Caco-2 (cell line): ENCODE results near the gene ZNF554. TPM values are rescaled to one million over a fixed set of nuclear protein-coding genes. Genes with fewer than 3 reads are reported as not detected.

Source experiments
- BruUV-seq: library from RNA; stranded (reverse); fragments of 400-500 nt; replicated peaks from 2 replicates; lab custom pipeline; 2021; lab: Mats Ljungman, UMichigan
- CTCF ChIA-PET: fragments of 300-600 bp; sonication (Branson Sonifier 250); formaldehyde crosslinking; loops from one replicate; lab custom pipeline; 2022; ENCODE audit warnings: antibody characterized with exemption; lab: Charles Lee
- POLR2A ChIA-PET: fragments of 300-600 bp; sonication (Branson Sonifier 250); formaldehyde crosslinking; loops from one replicate; lab custom pipeline; 2022; ENCODE audit warnings: antibody characterized with exemption; lab: Charles Lee
- DNase-seq, 2 experiments: peaks; one replicate each; pipeline versions ENCODE4 v3.0.0 to v3.0.0-alpha.2; 2020 to 2022
- H3K27me3 ChIP-seq: replicated peaks from 2 replicates; pipeline ENCODE4 v1.6.0; 2011; ENCODE audit warnings: low read length; ENCODE audit not compliant: control insufficient read depth, insufficient read depth
- H3K36me3 ChIP-seq: 2 replicates; pipeline ENCODE4 v1.5.1; 2011; ENCODE audit warnings: low read length; ENCODE audit not compliant: control insufficient read depth, insufficient read depth
- H3K4me1 ChIP-seq: fragments of 250-450 bp; sonication (Bioruptor Pico); 2 replicates; pipeline ENCODE4 v1.5.1; 2020; ENCODE audit warnings: mild to moderate bottlenecking
- H3K4me3 ChIP-seq: 2 replicates; pipeline ENCODE4 v1.5.1; 2011; ENCODE audit warnings: low read depth, mild to moderate bottlenecking, control low read depth, low read length
- H3K9me3 ChIP-seq: fragments of 250-450 bp; sonication (Bioruptor Pico); 2 replicates; pipeline ENCODE4 v1.5.1; 2020; ENCODE audit warnings: mild to moderate bottlenecking, moderate library complexity
- H3K27ac Mint-ChIP-seq: one replicate; pipeline ENCODE4 v1.8.0; 2022; ENCODE audit warnings: mixed read lengths; ENCODE audit not compliant: unreplicated experiment
- H3K27me3 Mint-ChIP-seq: one replicate; pipeline ENCODE4 v1.8.0; 2022; ENCODE audit warnings: mixed read lengths; ENCODE audit not compliant: insufficient read depth, unreplicated experiment
- H3K36me3 Mint-ChIP-seq: one replicate; pipeline ENCODE4 v1.8.0; 2022; ENCODE audit warnings: mild to moderate bottlenecking, mixed read lengths; ENCODE audit not compliant: insufficient read depth, unreplicated experiment
- H3K4me1 Mint-ChIP-seq: one replicate; pipeline ENCODE4 v1.8.0; 2022; ENCODE audit warnings: low read depth, mixed read lengths; ENCODE audit not compliant: unreplicated experiment
- H3K4me3 Mint-ChIP-seq: one replicate; pipeline ENCODE4 v1.8.0; 2022; ENCODE audit warnings: mild to moderate bottlenecking, moderate library complexity, mixed read lengths; ENCODE audit not compliant: unreplicated experiment
- H3K9me3 Mint-ChIP-seq: one replicate; pipeline ENCODE4 v1.8.0; 2022; ENCODE audit warnings: mixed read lengths; ENCODE audit not compliant: unreplicated experiment
- intact Hi-C: fragments of 100-400 bp; cut with micrococcal nuclease; formaldehyde crosslinking; loops from one replicate; pipeline ENCODE4 v1.10.0; 2022; ENCODE audit not compliant: unreplicated experiment
- total RNA-seq: library from RNA; stranded (reverse); gene quantifications from 2 replicates; pipeline ENCODE4 v1.2.3, GENCODE V29; 2022
- TF ChIP-seq, protein P1 (sequence below), 2 experiments: fragments of 200-600 bp in 1 of 2; IDR thresholded peaks; 1 replicate in 1 of 2; 2 replicates in 1 of 2; pipeline versions ENCODE4 v1.5.1 to v1.8.0; 2011 to 2022; ENCODE audit warnings: antibody characterized with exemption in 1 of 2, control low read depth in 1 of 2, inconsistent platforms in 1 of 2, low read depth in 1 of 2, low read length in 1 of 2, mild to moderate bottlenecking in 1 of 2, moderate library complexity in 1 of 2; ENCODE audit not compliant: insufficient read depth in 1 of 2, severe bottlenecking in 1 of 2, unreplicated experiment in 1 of 2

The ZNF554 gene
- total RNA-seq, 1 experiment from 2014 or later, result 3.7 TPM

GRCh38 chr19:2877398-2878331, 58.0 kb downstream of the ZNF554 start:
- Histone ChIP-seq H3K36me3 (no peaks in the 10 kb centered on the region), H3K4me3 (no peak overlapping the region), H3K9me3 (peaks cover 17% of the 10 kb centered on the region), H3K27me3 (no peaks in the 10 kb centered on the region), H3K4me1 (no peaks in the 10 kb centered on the region)
- TF ChIP-seq, protein P1, sequence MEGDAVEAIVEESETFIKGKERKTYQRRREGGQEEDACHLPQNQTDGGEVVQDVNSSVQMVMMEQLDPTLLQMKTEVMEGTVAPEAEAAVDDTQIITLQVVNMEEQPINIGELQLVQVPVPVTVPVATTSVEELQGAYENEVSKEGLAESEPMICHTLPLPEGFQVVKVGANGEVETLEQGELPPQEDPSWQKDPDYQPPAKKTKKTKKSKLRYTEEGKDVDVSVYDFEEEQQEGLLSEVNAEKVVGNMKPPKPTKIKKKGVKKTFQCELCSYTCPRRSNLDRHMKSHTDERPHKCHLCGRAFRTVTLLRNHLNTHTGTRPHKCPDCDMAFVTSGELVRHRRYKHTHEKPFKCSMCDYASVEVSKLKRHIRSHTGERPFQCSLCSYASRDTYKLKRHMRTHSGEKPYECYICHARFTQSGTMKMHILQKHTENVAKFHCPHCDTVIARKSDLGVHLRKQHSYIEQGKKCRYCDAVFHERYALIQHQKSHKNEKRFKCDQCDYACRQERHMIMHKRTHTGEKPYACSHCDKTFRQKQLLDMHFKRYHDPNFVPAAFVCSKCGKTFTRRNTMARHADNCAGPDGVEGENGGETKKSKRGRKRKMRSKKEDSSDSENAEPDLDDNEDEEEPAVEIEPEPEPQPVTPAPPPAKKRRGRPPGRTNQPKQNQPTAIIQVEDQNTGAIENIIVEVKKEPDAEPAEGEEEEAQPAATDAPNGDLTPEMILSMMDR (IDR thresholded peaks at IDR 0.05; ENCODE audit: insufficient read depth in 1 of 2, low read depth in 1 of 2, low read length in 1 of 2, severe bottlenecking in 1 of 2, unreplicated experiment in 1 of 2), result no peak
- no peaks in the 10 kb centered on the region for H3K27me3 Mint-ChIP-seq
- DNase-seq, result no peak
- no peaks in the 10 kb centered on the region for H3K4me1 Mint-ChIP-seq
- no TSS peak for BruUV-seq
- no peak overlapping the region for H3K4me3 Mint-ChIP-seq
- ChIA-PET CTCF (no interaction called here), POLR2A (no interaction called here)
- H3K27ac Mint-ChIP-seq, result no peak overlapping the region
- intact Hi-C loops, result no loop called here
- no peaks in the 10 kb centered on the region for H3K9me3 Mint-ChIP-seq
- H3K36me3 Mint-ChIP-seq, result peaks cover 11% of the 10 kb centered on the region

DNA sequence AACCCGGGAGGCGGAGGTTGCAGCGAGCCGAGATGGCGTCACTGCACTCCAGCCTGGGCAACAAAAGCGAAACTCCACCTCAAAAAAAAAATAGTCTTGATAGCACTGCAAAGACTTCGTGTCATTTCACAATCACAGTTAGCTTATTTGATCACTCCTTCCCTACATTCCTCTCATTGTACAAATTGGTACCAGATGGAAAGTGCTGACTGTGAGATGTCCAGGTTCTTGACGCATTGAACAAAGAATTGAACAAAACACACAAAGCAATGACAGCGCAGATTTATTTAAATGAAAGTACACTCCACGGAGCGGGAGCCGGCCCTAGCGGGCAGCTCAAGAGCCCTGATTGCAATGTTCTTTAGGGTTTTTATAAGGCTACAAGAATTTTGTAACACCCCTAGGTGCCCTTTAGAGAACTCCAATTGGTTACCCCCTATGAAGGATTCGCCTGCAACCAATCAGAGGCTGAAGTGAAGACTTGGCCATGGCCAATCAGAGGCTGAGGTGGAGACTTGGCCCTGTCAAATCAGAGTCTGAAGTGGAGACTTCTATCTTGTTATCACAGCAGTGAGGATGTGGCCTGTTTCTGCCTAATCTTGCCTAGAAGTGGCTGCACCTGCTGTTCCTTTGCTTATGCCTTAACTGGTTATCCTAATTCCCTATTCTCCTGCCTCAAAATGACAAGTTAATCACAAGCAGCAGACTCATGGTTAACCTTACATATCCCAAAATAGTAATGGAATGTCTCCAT, 64.2 kb downstream of the ZNF554 start:
- no peaks in the 10 kb centered on the region for H3K9me3 Mint-ChIP-seq
- DNase-seq, result no peak
- no peaks in the 10 kb centered on the region for H3K36me3 ChIP-seq
- ChIA-PET CTCF (no interaction called here), POLR2A (no interaction called here)
- H3K4me3 Mint-ChIP-seq, result no peak overlapping the region
- intact Hi-C loops, result no loop called here
- peaks cover 8% of the 10 kb centered on the region for H3K36me3 Mint-ChIP-seq
- H3K27me3 Mint-ChIP-seq, result no peaks in the 10 kb centered on the region
- no peak overlapping the region for H3K27ac Mint-ChIP-seq
- H3K4me1 Mint-ChIP-seq, result peaks cover 11% of the 10 kb centered on the region
- H3K4me3 ChIP-seq, result no peak overlapping the region
- no peaks in the 10 kb centered on the region for H3K27me3 ChIP-seq
- H3K4me1 ChIP-seq, result 0 out of 2 replicates have a peak, but pooled peaks cover 5% of the 10 kb centered on the region
- H3K9me3 ChIP-seq, result no peaks in the 10 kb centered on the region; the same call in 1 of the 2 replicates
- TF ChIP-seq, protein P1 (IDR thresholded peaks at IDR 0.05; ENCODE audit: insufficient read depth in 1 of 2, low read depth in 1 of 2, low read length in 1 of 2, severe bottlenecking in 1 of 2, unreplicated experiment in 1 of 2), result no peak
- no TSS peak for BruUV-seq

DNA sequence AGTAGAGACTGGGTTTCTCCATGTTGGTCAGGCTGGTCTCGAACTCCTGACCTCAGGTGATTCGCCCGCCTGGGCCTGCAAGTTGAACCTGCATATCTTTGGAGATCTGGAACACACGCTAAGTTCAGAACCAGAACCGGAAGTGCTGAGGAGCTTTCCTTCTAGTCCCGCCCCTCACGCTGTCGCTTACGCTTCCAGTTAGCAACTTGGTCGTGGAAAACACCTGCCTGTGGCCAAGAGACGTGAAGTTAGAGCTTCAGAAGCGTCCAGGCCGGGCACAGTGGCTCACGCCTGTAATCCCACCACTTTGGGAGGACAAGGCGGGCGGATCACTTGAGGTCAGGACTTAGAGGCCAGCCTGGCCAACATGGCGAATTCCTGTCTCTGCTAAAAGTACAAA, 66.1 kb downstream of the ZNF554 start:
- BruUV-seq, result no TSS peak
- Histone ChIP-seq H3K36me3 (no peaks in the 10 kb centered on the region), H3K4me3 (no peak overlapping the region), H3K4me1 (0 out of 2 replicates have a peak, but pooled peaks cover 5% of the 10 kb centered on the region), H3K9me3 (peaks cover 3% of the 10 kb centered on the region; the same call in 1 of the 2 replicates), H3K27me3 (no peaks in the 10 kb centered on the region)
- ChIA-PET CTCF (interaction anchor here (1.2 kb wide), 1 partner anchor 65 kb away, joined by 3 read pairs; no protein-coding TSS in a partner anchor), POLR2A (no interaction called here)
- Mint-ChIP-seq H3K9me3 (no peaks in the 10 kb centered on the region), H3K36me3 (peaks cover 16% of the 10 kb centered on the region), H3K27ac (no peak overlapping the region), H3K27me3 (no peaks in the 10 kb centered on the region), H3K4me1 (peaks cover 11% of the 10 kb centered on the region), H3K4me3 (no peak overlapping the region)
- TF ChIP-seq, protein P1 (IDR thresholded peaks at IDR 0.05; ENCODE audit: insufficient read depth in 1 of 2, low read depth in 1 of 2, low read length in 1 of 2, severe bottlenecking in 1 of 2, unreplicated experiment in 1 of 2), result no peak
- intact Hi-C loops, result no loop called here
- no peak for DNase-seq
